ENCODE results near the gene ART3. TPM values are rescaled to one million over a fixed set of nuclear protein-coding genes. Genes with fewer than 3 reads are reported as not detected.

The ART3 gene
- total RNA-seq, 2 experiments from 2014 or later: not detected

DNA sequence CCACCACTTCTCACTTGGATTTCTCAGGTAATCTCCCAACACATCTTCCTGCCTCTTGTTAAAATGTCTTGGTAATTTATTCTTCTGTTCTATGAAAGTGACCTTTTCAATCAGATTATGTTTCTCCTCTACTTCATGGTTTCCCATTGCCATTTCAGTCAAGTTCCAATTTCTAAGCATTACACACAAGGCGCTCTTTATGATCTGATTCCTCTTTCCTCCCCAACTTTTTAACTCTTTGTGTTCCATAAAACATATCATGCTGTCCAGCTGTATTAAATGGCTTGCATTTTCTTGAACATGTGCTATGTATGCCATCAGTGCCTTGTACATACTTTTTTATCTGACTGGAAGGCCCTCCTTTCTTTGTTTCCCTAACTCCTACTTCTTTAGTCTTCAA, 13.1 kb upstream of the ART3 start:
- Histone ChIP-seq H3K9me3 (ENCODE audit: control insufficient read depth in 1 of 2, insufficient read depth in 1 of 2, low read length in 2 of 2) (no peaks in the 10 kb centered on the region), H3K4me1 (ENCODE audit: insufficient read depth, low read length) (no peaks in the 10 kb centered on the region), H3K27me3 (ENCODE audit: control insufficient read depth in 1 of 2, insufficient read depth in 2 of 2, low read length in 2 of 2) (no peaks in the 10 kb centered on the region), H3K4me3 (ENCODE audit: low read length) (no peak overlapping the region), H3K36me3 (ENCODE audit: insufficient read depth, low read length) (no peaks in the 10 kb centered on the region), H3K27ac (ENCODE audit: low read depth in 1 of 2, low read length in 2 of 2) (no peak overlapping the region)
- Mint-ChIP-seq H3K9me3 (no peaks in the 10 kb centered on the region), H3K36me3 (ENCODE audit: low read depth) (no peaks in the 10 kb centered on the region), H3K4me1 (ENCODE audit: low read depth) (no peaks in the 10 kb centered on the region), H3K4me3 (no peak overlapping the region), H3K27ac (no peak overlapping the region), H3K27me3 (no peaks in the 10 kb centered on the region)
- POLR2A ChIA-PET: no interaction called here
- CTCF ChIA-PET: interaction anchor here (1.0 kb wide), 1 partner anchor 19 kb away, joined by 3 read pairs; no protein-coding TSS in a partner anchor
- DNase-seq (no peak), ATAC-seq (ENCODE audit: poor library complexity) (no peak)
- TF ChIP-seq CTCF (IDR thresholded peaks at IDR 0.05): no peak
- intact Hi-C loops (cut with DNase I, micrococcal nuclease): no loop called here

DNA sequence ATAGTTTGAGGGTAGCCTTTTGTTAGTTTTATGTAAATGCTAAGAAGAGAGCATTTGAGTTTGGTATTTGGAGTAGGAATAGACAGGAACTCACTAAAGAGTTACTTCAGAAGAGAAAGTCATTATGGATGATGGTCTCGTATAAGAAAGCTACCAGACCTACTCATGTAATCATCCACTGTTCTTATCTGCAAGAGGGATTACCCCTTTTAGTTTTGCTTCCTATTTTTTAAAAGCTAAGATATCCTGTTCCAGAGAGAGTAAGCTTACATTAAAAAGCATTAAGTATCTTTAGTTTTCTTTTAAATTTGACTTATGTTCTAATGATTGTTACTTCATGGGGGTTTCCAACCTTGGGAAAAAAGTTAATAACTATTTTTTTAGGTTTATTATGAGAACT, 12.5 kb upstream of the ART3 start:
- H3K27ac Mint-ChIP-seq: no peak overlapping the region
- ChIA-PET POLR2A (no interaction called here), CTCF (interaction anchor here (1.0 kb wide), 1 partner anchor 19 kb away, joined by 3 read pairs; no protein-coding TSS in a partner anchor)

GRCh38 chr4:76066546-76066945, 8.0 kb upstream of the ART3 start:
- H3K27me3 Mint-ChIP-seq: no peaks in the 10 kb centered on the region
- H3K4me3 Mint-ChIP-seq: no peak overlapping the region
- ChIA-PET CTCF (no interaction called here), POLR2A (no interaction called here)
- no peak overlapping the region for H3K27ac Mint-ChIP-seq
- Histone ChIP-seq H3K36me3 (ENCODE audit: insufficient read depth, low read length) (no peaks in the 10 kb centered on the region), H3K27ac (ENCODE audit: low read depth in 1 of 2, low read length in 2 of 2) (no peak overlapping the region), H3K9me3 (ENCODE audit: control insufficient read depth in 1 of 2, insufficient read depth in 1 of 2, low read length in 2 of 2) (no peaks in the 10 kb centered on the region), H3K27me3 (ENCODE audit: control insufficient read depth in 1 of 2, insufficient read depth in 2 of 2, low read length in 2 of 2) (no peaks in the 10 kb centered on the region), H3K4me1 (ENCODE audit: insufficient read depth, low read length) (no peaks in the 10 kb centered on the region), H3K4me3 (ENCODE audit: low read length) (no peak overlapping the region)
- intact Hi-C loops (cut with DNase I, micrococcal nuclease): loop anchor here (1.0 to 5.0 kb wide), 4 partner anchors 70 to 169 kb away; no protein-coding TSS in a partner anchor
- H3K4me1 Mint-ChIP-seq (ENCODE audit: low read depth): no peaks in the 10 kb centered on the region
- H3K9me3 Mint-ChIP-seq: no peaks in the 10 kb centered on the region
- ATAC-seq (ENCODE audit: poor library complexity): no peak
- no peaks in the 10 kb centered on the region for H3K36me3 Mint-ChIP-seq (ENCODE audit: low read depth)
- DNase-seq: no peak
- no peak for TF ChIP-seq CTCF (IDR thresholded peaks at IDR 0.05)

More for the DNA sequence above, 12.5 kb upstream of the ART3 start:
- Mint-ChIP-seq H3K36me3 (ENCODE audit: low read depth) (no peaks in the 10 kb centered on the region), H3K4me1 (ENCODE audit: low read depth) (no peaks in the 10 kb centered on the region), H3K9me3 (no peaks in the 10 kb centered on the region), H3K4me3 (no peak overlapping the region), H3K27me3 (no peaks in the 10 kb centered on the region)
- no peaks in the 10 kb centered on the region for H3K9me3 ChIP-seq (ENCODE audit: control insufficient read depth in 1 of 2, insufficient read depth in 1 of 2, low read length in 2 of 2)
- ATAC-seq (ENCODE audit: poor library complexity) (no peak), DNase-seq (peak in 1 of 14 experiments; percentile 3)
- intact Hi-C loops (cut with DNase I, micrococcal nuclease): no loop called here
- no peaks in the 10 kb centered on the region for H3K4me1 ChIP-seq (ENCODE audit: insufficient read depth, low read length)
- H3K27me3 ChIP-seq (ENCODE audit: control insufficient read depth in 1 of 2, insufficient read depth in 2 of 2, low read length in 2 of 2): no peaks in the 10 kb centered on the region
- no peak overlapping the region for H3K4me3 ChIP-seq (ENCODE audit: low read length)
- H3K36me3 ChIP-seq (ENCODE audit: insufficient read depth, low read length): no peaks in the 10 kb centered on the region
- no peak overlapping the region for H3K27ac ChIP-seq (ENCODE audit: low read depth in 1 of 2, low read length in 2 of 2)
- TF ChIP-seq CTCF (IDR thresholded peaks at IDR 0.05): no peak

All from CD4-positive, alpha-beta T cell (primary cell).